Fibroblast of mammary gland (primary cell): Measurements from ENCODE around the gene PEX14.

Source experiments
- DNase-seq: peaks from one replicate; pipeline ENCODE4 v3.0.0-alpha.2; 2010; ENCODE audit warnings: low read depth
- H3K4me3 ChIP-seq: 2 replicates; pipeline ENCODE4 v1.5.1; 2011; ENCODE audit warnings: low read depth, mild to moderate bottlenecking, low read length, moderate library complexity; ENCODE audit not compliant: control insufficient read depth
- CTCF ChIP-seq: conservative IDR thresholded peaks from 2 replicates; pipeline ENCODE4 v1.5.1; 2011; ENCODE audit warnings: low read depth, low read length, inconsistent platforms; ENCODE audit not compliant: control insufficient read depth, insufficient read depth

PEX14 gene

DNA sequence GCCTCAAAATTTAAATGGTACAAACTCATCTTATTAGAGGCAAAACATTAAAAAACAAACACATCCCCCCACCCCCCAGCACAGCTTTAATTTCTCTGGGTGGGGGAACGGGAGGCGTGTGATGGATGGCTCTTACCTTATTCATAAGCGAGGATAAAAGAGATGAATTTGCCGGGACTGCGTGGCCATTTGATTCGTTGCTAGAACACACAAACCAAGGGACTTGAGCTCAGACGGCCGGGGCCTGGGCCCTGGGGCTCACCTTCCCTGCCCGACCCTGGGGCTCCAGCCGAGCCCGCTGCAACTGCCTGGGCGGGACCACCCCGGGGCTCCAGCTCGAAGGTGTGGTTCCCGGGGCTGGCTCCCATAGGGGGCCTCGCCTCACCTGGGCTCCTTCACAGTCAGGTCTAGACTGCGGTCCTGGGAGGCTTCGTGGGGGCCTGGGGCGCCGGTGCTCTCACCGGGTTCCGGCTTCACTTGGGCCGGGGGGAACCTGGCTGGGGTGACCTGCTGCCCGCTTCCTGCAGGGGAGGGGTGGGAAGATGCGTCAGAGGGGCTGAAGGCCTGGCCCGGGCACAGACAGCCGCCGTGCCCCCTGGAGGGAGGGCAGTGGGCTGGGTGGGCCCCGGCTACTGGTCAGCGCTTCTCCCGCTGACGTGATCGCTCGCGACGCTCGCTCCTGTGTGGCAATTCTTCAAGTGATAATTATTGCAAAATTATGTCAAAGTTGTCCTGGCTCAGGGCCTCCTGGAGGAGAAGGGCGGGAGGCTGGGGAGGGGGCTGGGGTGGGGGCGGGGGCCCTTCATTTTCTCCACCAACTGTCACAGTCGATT is 176.0 kb downstream of the PEX14 start:
- no peak overlapping the region for H3K4me3 ChIP-seq
- TF ChIP-seq CTCF = no peak
- DNase-seq = no peak

DNA sequence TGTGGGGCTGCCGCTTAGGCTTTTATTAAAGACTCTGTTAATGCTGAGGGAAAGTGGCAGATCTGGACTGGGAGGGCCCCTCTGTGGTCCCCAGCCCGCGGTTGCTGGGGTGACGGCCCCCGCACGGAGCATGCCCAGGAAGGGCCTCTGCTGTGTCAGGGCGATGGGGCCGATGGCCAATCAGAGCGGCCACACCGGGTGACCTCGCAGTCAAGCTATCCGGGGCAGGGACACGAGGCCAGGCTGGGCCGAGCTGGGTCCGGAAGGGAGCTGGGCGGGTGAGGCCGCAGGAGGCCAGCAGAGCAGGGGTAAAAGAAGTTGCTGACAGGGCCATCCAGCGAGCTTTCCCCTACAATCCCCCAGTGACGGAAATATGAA is 176.6 kb downstream of the PEX14 start:
- no peak overlapping the region for H3K4me3 ChIP-seq
- DNase-seq = no peak
- TF ChIP-seq CTCF = no peak

DNA sequence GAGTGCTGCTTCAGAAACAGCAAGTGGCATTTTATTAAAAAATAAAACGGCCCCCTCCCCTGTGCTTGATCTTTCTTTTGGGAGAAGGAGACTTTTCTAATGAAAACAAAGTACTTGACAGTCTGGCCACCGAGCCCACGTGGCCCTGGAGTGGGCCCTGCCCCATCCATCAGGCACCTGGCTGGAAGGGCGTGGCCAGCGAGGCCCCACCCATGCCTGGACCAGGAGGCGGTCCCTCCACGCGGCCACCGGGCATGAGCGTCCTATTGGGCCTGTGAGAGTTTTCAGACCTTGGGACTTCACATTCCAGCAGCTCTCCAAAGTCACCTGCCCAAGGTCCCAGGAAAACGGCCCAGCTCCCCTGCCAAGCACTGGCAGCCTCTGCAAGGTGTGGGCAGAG is 177.0 kb downstream of the PEX14 start:
- no peak for TF ChIP-seq CTCF
- DNase-seq = no peak
- no peak overlapping the region for H3K4me3 ChIP-seq

GRCh38 chr1:10652626-10653025 is 177.9 kb downstream of the PEX14 start:
- H3K4me3 ChIP-seq = no peak overlapping the region
- no peak for DNase-seq
- TF ChIP-seq CTCF = no peak

DNA sequence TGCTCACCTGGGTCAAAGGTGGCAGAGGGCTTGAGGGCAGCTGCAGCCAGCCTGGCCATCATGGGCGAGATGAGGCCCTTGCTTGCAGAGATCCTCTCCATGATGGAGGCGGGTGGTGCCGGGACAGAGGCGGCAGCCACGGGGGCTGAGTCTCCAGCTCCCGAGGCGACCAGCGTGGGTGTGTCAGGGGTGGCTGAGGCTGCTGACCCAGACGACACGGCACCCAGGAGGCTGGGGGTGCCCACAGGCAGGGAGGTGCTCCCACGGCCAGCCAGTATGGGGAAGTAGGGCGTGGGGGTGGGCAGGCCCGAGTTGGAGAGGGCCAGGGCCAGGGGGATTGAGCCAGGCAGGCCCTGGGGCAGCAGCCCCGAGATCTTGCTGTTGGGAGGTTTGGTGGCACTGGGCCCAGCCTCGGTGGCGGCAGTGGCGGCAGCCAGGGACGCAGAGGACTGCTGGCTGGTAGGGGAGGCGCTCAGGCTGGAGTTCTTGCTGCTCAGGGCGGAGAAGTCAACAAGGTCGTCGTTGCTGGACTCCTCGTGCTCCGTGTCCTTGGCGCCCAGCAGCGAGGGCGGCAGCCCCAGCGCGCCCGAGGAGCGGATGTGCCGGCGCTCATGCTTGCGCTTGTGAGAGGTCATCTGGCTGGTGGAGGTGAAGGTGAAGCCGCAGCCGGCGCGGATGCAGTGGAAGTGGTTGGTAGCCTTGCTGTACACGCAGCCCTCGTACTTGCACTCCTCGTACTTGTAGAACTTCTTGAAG is 178.8 kb downstream of the PEX14 start:
- DNase-seq = no peak
- no peak overlapping the region for H3K4me3 ChIP-seq
- no peak for TF ChIP-seq CTCF

DNA sequence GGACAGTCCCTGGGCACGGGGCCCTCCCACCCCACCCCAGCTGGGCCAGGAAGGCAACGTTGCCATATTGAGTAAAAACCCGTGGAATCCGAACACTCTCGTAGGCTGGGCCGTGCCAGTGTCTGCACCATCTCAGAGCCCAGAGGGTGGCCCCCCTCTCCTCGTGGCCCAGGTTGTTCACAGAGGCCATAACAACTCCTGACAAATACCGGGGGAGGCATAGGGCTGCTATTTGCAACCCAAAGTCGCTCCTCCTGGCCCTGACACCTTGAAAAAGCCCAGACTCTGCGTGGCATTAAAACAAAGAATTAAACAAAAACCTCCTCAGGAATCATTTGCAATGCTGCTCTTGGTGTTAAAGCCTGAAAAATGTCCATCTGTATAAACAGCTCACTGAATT is 180.3 kb downstream of the PEX14 start:
- H3K4me3 ChIP-seq = no peak overlapping the region
- no peak for TF ChIP-seq CTCF
- DNase-seq = no peak
